HG03097 (cell line): ENCODE measurements around the gene KCTD6.
"Not testable (repeated sequence)": the region's sequence is repeated elsewhere in the genome, so short reads cannot be mapped to it uniquely, and the experiment has no call there.

Source experiments
- ATAC-seq: cut with Tn5 transposase; IDR thresholded peaks from one replicate; pipeline ENCODE4 v1.9.1; 2021; ENCODE audit not compliant: unreplicated experiment, low FRiP score

The KCTD6 gene

DNA sequence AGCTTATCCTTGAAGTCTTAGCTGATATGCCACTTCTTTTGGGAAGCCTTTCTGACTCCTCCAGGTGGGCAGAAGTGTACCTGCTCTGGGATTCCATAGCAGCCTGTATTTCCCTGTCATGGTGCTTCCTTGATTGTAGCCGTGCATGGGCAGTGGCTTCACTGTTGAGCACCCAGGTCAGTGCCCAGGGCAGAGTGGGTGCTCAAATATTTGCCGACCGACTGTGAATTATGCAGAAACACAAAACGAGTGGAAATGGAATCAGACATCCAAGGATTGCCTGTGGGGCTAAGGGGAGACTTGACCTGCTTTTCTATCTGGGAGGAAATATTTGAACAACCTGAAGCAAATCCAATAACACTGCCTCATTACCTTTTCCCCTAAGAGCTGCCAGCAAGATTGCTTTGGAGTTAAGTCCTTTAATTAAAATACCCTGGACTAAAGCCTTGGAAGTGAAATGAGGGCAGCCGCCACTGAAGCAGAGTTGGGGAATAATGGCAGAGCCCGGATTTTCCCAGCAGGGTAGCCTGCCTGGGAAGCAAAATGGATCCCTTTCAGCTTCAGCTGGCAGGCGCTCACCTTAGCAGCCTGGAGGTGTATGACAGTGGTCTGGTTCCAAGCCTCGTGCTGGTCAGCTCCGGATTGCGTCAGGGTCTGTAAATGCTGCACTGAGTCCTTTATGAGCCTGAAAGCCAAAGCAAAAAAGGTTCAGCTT, 30.2 kb downstream of the KCTD6 start:
- no peak for ATAC-seq

- no peak for ATAC-seq
Observed at GRCh38 chr3:58522759-58523425, 31.0 kb downstream of the KCTD6 start.

GRCh38 chr3:58524326-58524888, 32.5 kb downstream of the KCTD6 start:
- ATAC-seq: no peak

DNA sequence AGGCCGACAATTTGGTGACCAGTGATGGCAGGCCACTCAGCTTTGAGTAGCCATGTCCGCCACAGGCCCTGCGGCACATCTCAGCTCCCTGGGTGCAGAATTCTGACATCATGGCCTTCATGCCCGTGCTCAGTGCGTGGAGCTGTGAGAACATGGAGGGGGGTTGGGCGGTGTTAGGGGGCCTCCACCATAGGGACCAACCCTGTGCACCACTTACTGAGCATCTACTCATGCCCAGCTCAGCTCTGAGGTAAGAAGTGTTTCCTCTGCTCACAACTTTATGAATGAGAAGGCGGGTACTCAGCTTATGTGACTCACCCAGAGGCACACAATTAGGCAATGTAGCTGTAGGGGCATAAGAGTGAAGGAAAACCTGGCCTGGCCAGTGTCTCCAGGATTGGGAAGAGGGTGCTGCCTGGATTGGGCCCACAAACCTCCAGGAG, 34.6 kb downstream of the KCTD6 start:
- ATAC-seq: no peak

GRCh38 chr3:58527440-58527839, 35.5 kb downstream of the KCTD6 start:
- not testable (repeated sequence) for ATAC-seq

GRCh38 chr3:58528629-58529028, 36.7 kb downstream of the KCTD6 start:
- ATAC-seq: no peak

GRCh38 chr3:58529516-58530353, 37.8 kb downstream of the KCTD6 start:
- ATAC-seq: no peak

- ATAC-seq: no peak
Observed at GRCh38 chr3:58530354-58530865, 38.5 kb downstream of the KCTD6 start.

GRCh38 chr3:58531555-58531954, 39.7 kb downstream of the KCTD6 start:
- no peak for ATAC-seq

GRCh38 chr3:58531956-58532355, 40.1 kb downstream of the KCTD6 start:
- ATAC-seq: no peak

DNA sequence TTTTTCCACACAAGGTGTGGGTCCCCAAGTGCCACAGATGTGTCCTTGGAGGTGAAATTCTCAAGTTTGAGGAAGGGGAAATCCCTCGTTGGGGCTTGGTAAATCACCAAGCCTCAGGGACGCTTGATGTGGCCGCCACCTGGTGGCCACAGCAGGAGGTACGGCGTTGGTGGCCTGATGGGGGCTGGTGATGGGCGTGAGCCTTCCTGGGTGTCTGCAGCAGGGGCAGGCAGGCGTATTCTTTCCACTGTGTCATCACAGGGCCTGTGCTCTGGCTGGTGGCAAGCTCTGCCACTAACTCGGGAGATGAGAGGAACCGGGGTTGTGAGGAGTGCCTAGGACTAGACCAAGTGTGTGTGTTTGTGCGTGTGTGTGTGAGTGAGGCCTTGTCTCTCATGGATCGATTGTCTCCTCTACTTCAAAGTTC, 40.9 kb downstream of the KCTD6 start:
- peak; percentile 72 for ATAC-seq

- no peak for ATAC-seq
Observed at GRCh38 chr3:58534592-58535494, 42.9 kb downstream of the KCTD6 start.

DNA sequence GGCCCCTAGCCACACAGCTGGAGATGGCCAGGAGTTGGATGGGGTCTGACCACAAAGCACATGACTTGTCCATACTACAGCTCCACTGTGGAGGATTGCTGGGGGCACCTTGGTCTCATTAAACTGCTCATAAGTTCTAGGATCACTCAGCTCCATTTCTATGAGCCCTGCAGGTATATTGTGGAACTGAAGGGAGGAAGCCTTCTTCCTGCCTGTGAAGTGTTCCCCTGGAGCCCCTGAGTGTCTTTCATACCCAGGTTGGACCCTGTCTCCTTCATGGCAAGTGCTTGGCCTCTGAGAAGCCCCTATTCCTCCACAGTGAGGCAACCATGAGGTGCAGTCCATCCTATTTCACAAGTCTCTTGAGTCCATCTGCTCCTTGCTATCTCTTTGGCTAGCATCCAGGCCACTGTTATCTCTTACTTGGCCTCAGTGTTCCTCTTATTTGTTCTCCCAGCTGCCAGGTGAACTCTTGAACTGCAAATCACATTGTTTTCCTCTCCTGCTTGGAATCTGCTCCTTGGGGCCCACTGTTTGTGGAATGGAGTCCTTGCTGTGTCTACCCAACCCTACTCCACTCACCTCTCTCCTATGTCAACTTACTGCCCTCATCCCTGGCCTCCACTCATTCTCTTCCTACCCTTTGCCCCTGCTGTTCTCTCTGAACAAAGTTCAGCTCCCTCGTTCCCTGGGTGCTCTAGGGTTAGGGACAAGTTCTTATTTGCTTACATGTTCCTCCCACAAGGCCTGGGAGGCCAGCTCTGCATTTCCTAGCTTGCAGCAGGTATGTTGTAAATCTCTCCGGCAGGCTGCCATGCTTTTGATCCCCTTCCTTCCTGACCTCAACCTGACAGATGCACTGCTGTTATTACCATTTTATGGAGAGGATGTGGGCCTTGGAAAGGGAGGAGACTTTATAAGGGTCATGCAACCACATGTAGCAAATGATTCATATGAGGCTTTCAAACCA, 43.9 kb downstream of the KCTD6 start:
- no peak for ATAC-seq

DNA sequence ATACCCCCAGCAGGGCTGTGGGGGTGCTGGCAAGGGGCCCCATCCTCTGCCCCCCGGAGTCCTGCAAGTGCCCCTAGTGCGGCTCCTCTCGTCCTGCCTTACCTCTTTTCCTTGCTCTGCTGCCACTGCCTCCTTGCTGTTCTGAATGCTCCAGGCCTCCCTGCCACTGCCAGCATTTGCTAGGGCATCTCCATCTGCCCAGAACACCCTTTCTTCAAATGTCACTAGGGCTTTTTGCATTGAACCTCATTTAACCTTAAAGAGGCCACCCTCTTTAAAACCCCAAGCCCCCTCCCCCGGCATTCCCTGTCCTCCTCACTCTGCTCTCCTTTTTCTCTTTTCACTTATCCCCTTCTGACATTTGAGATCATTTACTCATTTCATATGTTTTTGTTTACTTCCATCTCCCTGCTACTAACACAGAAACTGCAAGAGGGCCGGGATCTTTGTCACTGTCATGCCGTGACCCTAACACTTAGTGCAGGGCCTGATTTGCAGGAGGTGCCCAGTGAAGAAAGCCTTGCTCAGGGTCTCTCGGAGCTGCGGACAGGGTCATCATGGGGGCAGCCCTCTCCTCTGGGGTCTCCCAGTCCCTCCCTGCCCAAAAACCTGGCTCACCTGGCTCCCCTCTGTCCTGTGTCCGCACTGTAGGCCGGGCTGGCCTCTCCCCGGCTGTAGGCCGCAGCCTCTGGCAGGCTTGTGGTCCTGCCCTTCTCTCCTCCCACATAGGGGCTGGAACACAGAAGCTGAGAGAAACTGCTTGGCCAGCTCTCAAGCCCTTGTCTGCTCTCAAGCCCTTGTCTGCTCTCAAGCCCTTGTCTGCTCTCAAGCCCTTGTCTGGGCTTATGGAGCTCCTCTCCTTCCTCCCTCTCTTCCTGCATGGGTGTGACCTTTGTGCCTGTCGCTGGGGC, 44.9 kb downstream of the KCTD6 start, which contains the start of gene ACOX2:
Gene ACOX2, minus strand, starts transcription at position 690 of the 911 bp plus-strand sequence. CDS start 2,084 bp downstream, outside the sequence.
- no peak for ATAC-seq

- ATAC-seq: no peak
Observed at GRCh38 chr3:58537412-58538301, 45.8 kb downstream of the KCTD6 start.

- ATAC-seq: no peak
Observed at GRCh38 chr3:58539626-58540025, 47.7 kb downstream of the KCTD6 start.
